Vagina (tissue), 2 donors: ENCODE data around the gene LDB1.

Experiments used
- CTCF ChIP-seq, 3 experiments: fragments of 450-650 bp in 2 of 3; fragments of 200-600 bp in 1 of 3; sonication (generic) in 1 of 3; IDR thresholded peaks; one replicate each; pipeline ENCODE4 v1.5.1; 2017 to 2019; ENCODE audit warnings: antibody characterized with exemption in 3 of 3, mild to moderate bottlenecking in 2 of 3, moderate library complexity in 2 of 3
- POLR2AphosphoS5 ChIP-seq, 2 donors: sonication (generic); formaldehyde crosslinking; IDR thresholded peaks; one replicate each; pipeline ENCODE4 v1.9.0; 2017; ENCODE audit warnings: antibody characterized with exemption in 2 of 2, mild to moderate bottlenecking in 2 of 2, low read depth in 1 of 2; ENCODE audit not compliant: insufficient read depth in 1 of 2

- TF ChIP-seq CTCF (IDR thresholded peaks at IDR 0.05) (no peak), POLR2AphosphoS5 (IDR thresholded peaks at IDR 0.05; ENCODE audit: insufficient read depth in 1 of 2, low read depth in 1 of 2) (no peak)
These were observed 60.2 kb downstream of the LDB1 start for GRCh38 chr10:102059987-102060386.
